ENCODE data around the gene GMCL1. TPM values are rescaled to one million over a fixed set of nuclear protein-coding genes. Genes with fewer than 3 reads are reported as not detected.

The GMCL1 gene
- total RNA-seq, 1 experiment from 2014 or later, result 12.7 TPM

- H3K27me3 ChIP-seq (ENCODE audit: low read length), result no peaks in the 10 kb centered on the region
- TF ChIP-seq EZH2 (IDR thresholded peaks at IDR 0.05; ENCODE audit: low read length, unreplicated experiment), result no peak
- TF ChIP-seq EZH2phosphoT487 (IDR thresholded peaks at IDR 0.05; ENCODE audit: borderline replicate concordance, low read length), result no peak
- TF ChIP-seq CTCF (conservative IDR thresholded peaks at IDR 0.05; ENCODE audit: low read depth, low read length), result no peak
- H3K4me3 ChIP-seq (ENCODE audit: low read length), result no peak overlapping the region
- ATAC-seq (no peak), DNase-seq (no peak)
- no peaks in the 10 kb centered on the region for H3K9me3 ChIP-seq (ENCODE audit: low read length)
- H3F3A ChIP-seq (ENCODE audit: low read length, unreplicated experiment), result no peaks in the 10 kb centered on the region
- H3K4me1 ChIP-seq (ENCODE audit: insufficient read depth, low read length), result peaks cover 19% of the 10 kb centered on the region
- CTCF ChIA-PET, result interaction anchor here (1.0 to 1.2 kb wide), 2 partner anchors 11 to 103 kb away, joined by 4 read pairs; no protein-coding TSS in a partner anchor
- H2AFZ ChIP-seq (ENCODE audit: low read length), result no peak overlapping the region
- H3K36me3 ChIP-seq (ENCODE audit: low read depth, low read length), result no peaks in the 10 kb centered on the region
- BruUV-seq (replicated peaks), result no TSS peak
- POLR2A ChIA-PET (ENCODE audit: unreplicated experiment), result no interaction called here
- peaks cover 35% of the 10 kb centered on the region for H3K79me2 ChIP-seq (ENCODE audit: low read length)
- H3K4me2 ChIP-seq (ENCODE audit: low read length), result no peak overlapping the region
- H3K9me2 ChIP-seq (replicated peaks; ENCODE audit: low read length), result no peaks in the 10 kb centered on the region
- no peaks in the 10 kb centered on the region for H4K20me1 ChIP-seq (ENCODE audit: low read length)
- no peak overlapping the region for H3K27ac ChIP-seq (ENCODE audit: low read length)
- intact Hi-C loops (cut with micrococcal nuclease), result no loop called here
- no peak overlapping the region for H3K9ac ChIP-seq (ENCODE audit: low read length)
Observed at GRCh38 chr2:69827796-69828540, 1.5 kb upstream of the GMCL1 start.

DNA sequence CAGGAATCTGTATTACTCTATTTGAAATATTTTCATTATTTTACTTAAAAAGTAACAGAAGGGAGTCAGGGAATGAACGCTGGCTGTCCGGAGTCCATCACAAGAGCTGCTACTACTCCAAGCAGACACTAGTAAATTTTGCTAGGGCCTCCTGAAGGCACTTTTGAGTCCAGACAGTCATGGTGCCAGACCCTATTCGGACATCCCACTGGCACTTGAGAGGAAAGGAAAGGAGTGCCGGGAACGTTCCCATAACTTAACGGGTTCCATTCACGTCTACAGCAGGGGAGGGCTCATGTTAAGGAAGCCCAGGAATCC lies 563 bp upstream of the GMCL1 start:
- CTCF ChIA-PET, result no interaction called here
- no peaks in the 10 kb centered on the region for H3K27me3 ChIP-seq (ENCODE audit: low read length)
- H3K79me2 ChIP-seq (ENCODE audit: low read length), result peaks cover 44% of the 10 kb centered on the region
- no peaks in the 10 kb centered on the region for H3K9me3 ChIP-seq (ENCODE audit: low read length)
- peak overlapping the region; percentile 94 for H3K4me3 ChIP-seq (ENCODE audit: low read length)
- TF ChIP-seq CTCF (conservative IDR thresholded peaks at IDR 0.05; ENCODE audit: low read depth, low read length), result no peak
- TF ChIP-seq EZH2phosphoT487 (IDR thresholded peaks at IDR 0.05; ENCODE audit: borderline replicate concordance, low read length), result no peak
- no peak for TF ChIP-seq EZH2 (IDR thresholded peaks at IDR 0.05; ENCODE audit: low read length, unreplicated experiment)
- H3K4me2 ChIP-seq (ENCODE audit: low read length), result peak overlapping the region; percentile 82
- no peaks in the 10 kb centered on the region for H3K9me2 ChIP-seq (replicated peaks; ENCODE audit: low read length)
- POLR2A ChIA-PET (ENCODE audit: unreplicated experiment), result no interaction called here
- H3K27ac ChIP-seq (ENCODE audit: low read length), result peak overlapping the region; percentile 65
- no peaks in the 10 kb centered on the region for H3F3A ChIP-seq (ENCODE audit: low read length, unreplicated experiment)
- H4K20me1 ChIP-seq (ENCODE audit: low read length), result no peaks in the 10 kb centered on the region
- intact Hi-C loops (cut with micrococcal nuclease), result no loop called here
- TSS peak; percentile 97 for BruUV-seq (replicated peaks)
- ATAC-seq, result no peak
- H2AFZ ChIP-seq (ENCODE audit: low read length), result peak overlapping the region; percentile 91
- H3K9ac ChIP-seq (ENCODE audit: low read length), result peak overlapping the region; percentile 77
- peaks cover 24% of the 10 kb centered on the region for H3K4me1 ChIP-seq (ENCODE audit: insufficient read depth, low read length)
- H3K36me3 ChIP-seq (ENCODE audit: low read depth, low read length), result no peaks in the 10 kb centered on the region
- DNase-seq, result no peak
